ENCODE results near the gene RPS17. TPM values are rescaled to one million over a fixed set of nuclear protein-coding genes. Genes with fewer than 3 reads are reported as not detected.

The RPS17 gene
- polyA plus RNA-seq, 1 donor (not counting 4 experiments of a cell fraction or from before 2014, with no cell fraction given): 4,320 TPM

DNA sequence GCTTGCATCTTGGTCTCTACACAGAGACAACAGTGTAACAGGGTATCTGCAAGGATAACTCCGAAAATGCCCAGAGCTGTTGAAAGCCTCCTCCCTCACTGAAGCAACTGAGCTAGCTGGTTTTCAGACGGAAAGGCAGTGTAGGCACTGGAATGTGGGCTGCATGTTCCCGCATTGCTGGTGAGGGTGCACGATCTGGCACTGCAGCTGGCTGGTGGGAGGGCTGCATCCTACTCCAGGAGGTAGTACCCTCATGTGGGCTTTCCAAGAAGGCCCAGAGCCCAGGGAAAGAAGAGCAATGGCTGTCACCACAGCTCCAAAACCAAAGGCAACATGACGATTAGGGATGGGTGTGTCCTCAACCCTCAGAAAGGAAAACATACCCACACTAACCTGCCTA, 28.7 kb upstream of the RPS17 start:
- Histone ChIP-seq H3K4me1 (ENCODE audit: control insufficient read depth, extremely low read depth, insufficient read depth, low read length) (no peaks in the 10 kb centered on the region), H2AFZ (ENCODE audit: control insufficient read depth, low read length) (no peak overlapping the region), H3K9me1 (ENCODE audit: control insufficient read depth, extremely low read depth, insufficient read depth, low read length) (no peaks in the 10 kb centered on the region), H3K79me2 (ENCODE audit: control insufficient read depth, insufficient read depth, low read length) (no peaks in the 10 kb centered on the region), H4K20me1 (ENCODE audit: control insufficient read depth, extremely low read depth, insufficient read depth, low read length) (no peaks in the 10 kb centered on the region), H3K36me3 (ENCODE audit: control insufficient read depth in 2 of 2, extremely low read depth in 1 of 2, insufficient read depth in 2 of 2, low read length in 2 of 2) (no peaks in the 10 kb centered on the region), H3K9me3 (ENCODE audit: control insufficient read depth, low read depth, low read length) (no peaks in the 10 kb centered on the region), H3K4me3 (ENCODE audit: control insufficient read depth in 2 of 3, extremely low read depth in 1 of 3, insufficient read depth in 2 of 3, low read depth in 1 of 3, low read length in 3 of 3) (no peak overlapping the region), H3K27me3 (ENCODE audit: control insufficient read depth, extremely low read depth, insufficient read depth, low read length) (peaks cover 14% of the 10 kb centered on the region), H3K9ac (ENCODE audit: control insufficient read depth, extremely low read depth, insufficient read depth, low read length) (no peak overlapping the region), H3K27ac (ENCODE audit: control insufficient read depth, insufficient read depth, low read length) (no peak overlapping the region), H3K4me2 (ENCODE audit: control insufficient read depth, extremely low read depth, insufficient read depth, low read depth, low read length) (no peak overlapping the region)
- dilution Hi-C loops (cut with MboI; ENCODE audit: extremely low pct_ligation_motif_present, low sequenced_read_pairs): no loop called here
- no peak for FAIRE-seq
- DNase-seq (ENCODE audit: low read depth, low spot score): no peak
- TF ChIP-seq, protein P1, sequence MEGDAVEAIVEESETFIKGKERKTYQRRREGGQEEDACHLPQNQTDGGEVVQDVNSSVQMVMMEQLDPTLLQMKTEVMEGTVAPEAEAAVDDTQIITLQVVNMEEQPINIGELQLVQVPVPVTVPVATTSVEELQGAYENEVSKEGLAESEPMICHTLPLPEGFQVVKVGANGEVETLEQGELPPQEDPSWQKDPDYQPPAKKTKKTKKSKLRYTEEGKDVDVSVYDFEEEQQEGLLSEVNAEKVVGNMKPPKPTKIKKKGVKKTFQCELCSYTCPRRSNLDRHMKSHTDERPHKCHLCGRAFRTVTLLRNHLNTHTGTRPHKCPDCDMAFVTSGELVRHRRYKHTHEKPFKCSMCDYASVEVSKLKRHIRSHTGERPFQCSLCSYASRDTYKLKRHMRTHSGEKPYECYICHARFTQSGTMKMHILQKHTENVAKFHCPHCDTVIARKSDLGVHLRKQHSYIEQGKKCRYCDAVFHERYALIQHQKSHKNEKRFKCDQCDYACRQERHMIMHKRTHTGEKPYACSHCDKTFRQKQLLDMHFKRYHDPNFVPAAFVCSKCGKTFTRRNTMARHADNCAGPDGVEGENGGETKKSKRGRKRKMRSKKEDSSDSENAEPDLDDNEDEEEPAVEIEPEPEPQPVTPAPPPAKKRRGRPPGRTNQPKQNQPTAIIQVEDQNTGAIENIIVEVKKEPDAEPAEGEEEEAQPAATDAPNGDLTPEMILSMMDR (optimal IDR thresholded peaks at IDR 0.05 in 1 of 3, IDR thresholded peaks at IDR 0.05 in 1 of 3, conservative IDR thresholded peaks at IDR 0.05 in 1 of 3; ENCODE audit: extremely low read depth in 1 of 3, insufficient read depth in 2 of 3, low read length in 3 of 3): no peak
- TF ChIP-seq EZH2 (IDR thresholded peaks at IDR 0.05; ENCODE audit: low read length): no peak

- Histone ChIP-seq H3K36me3 (ENCODE audit: control insufficient read depth in 2 of 2, extremely low read depth in 1 of 2, insufficient read depth in 2 of 2, low read length in 2 of 2) (no peaks in the 10 kb centered on the region), H3K9me1 (ENCODE audit: control insufficient read depth, extremely low read depth, insufficient read depth, low read length) (no peaks in the 10 kb centered on the region), H3K4me2 (ENCODE audit: control insufficient read depth, extremely low read depth, insufficient read depth, low read depth, low read length) (no peak overlapping the region), H3K79me2 (ENCODE audit: control insufficient read depth, insufficient read depth, low read length) (no peaks in the 10 kb centered on the region), H3K27me3 (ENCODE audit: control insufficient read depth, extremely low read depth, insufficient read depth, low read length) (peaks cover 14% of the 10 kb centered on the region), H3K27ac (ENCODE audit: control insufficient read depth, insufficient read depth, low read length) (no peak overlapping the region), H3K4me1 (ENCODE audit: control insufficient read depth, extremely low read depth, insufficient read depth, low read length) (no peaks in the 10 kb centered on the region), H3K4me3 (ENCODE audit: control insufficient read depth in 2 of 3, extremely low read depth in 1 of 3, insufficient read depth in 2 of 3, low read depth in 1 of 3, low read length in 3 of 3) (no peak overlapping the region), H3K9me3 (ENCODE audit: control insufficient read depth, low read depth, low read length) (no peaks in the 10 kb centered on the region), H2AFZ (ENCODE audit: control insufficient read depth, low read length) (no peak overlapping the region), H3K9ac (ENCODE audit: control insufficient read depth, extremely low read depth, insufficient read depth, low read length) (no peak overlapping the region), H4K20me1 (ENCODE audit: control insufficient read depth, extremely low read depth, insufficient read depth, low read length) (no peaks in the 10 kb centered on the region)
- DNase-seq (ENCODE audit: low read depth, low spot score): no peak
- dilution Hi-C loops (cut with MboI; ENCODE audit: extremely low pct_ligation_motif_present, low sequenced_read_pairs): no loop called here
- no peak for FAIRE-seq
- TF ChIP-seq EZH2 (IDR thresholded peaks at IDR 0.05; ENCODE audit: low read length): no peak
- TF ChIP-seq, protein P1 (optimal IDR thresholded peaks at IDR 0.05 in 1 of 3, IDR thresholded peaks at IDR 0.05 in 1 of 3, conservative IDR thresholded peaks at IDR 0.05 in 1 of 3; ENCODE audit: extremely low read depth in 1 of 3, insufficient read depth in 2 of 3, low read length in 3 of 3): no peak
These were observed 27.4 kb upstream of the RPS17 start for GRCh38 chr15:82567661-82568060.
